ENCODE measurements around the gene ANKDD1B.

ANKDD1B gene

GRCh38 chr5:75706775-75707174, 95.5 kb downstream of the ANKDD1B start:
- TF ChIP-seq CTCF (IDR thresholded peaks at IDR 0.05; ENCODE audit: low read depth, low read length) = no peak
- TF ChIP-seq POLR2A (IDR thresholded peaks at IDR 0.05; ENCODE audit: extremely low read depth, insufficient read length) = no peak
- no peak for TF ChIP-seq MAX (IDR thresholded peaks at IDR 0.05; ENCODE audit: low read depth, low read length)
- no peak for TF ChIP-seq MYC (IDR thresholded peaks at IDR 0.05; ENCODE audit: low read depth, low read length)
- no peak for DNase-seq (ENCODE audit: low read depth)

GRCh38 chr5:75707911-75708509, 96.8 kb downstream of the ANKDD1B start:
- no peak for DNase-seq (ENCODE audit: low read depth)
- no peak overlapping the region for H3K4me3 ChIP-seq (ENCODE audit: low read depth, low read length)
- TF ChIP-seq MAX (IDR thresholded peaks at IDR 0.05; ENCODE audit: low read depth, low read length) (no peak), CTCF (IDR thresholded peaks at IDR 0.05; ENCODE audit: low read depth, low read length) (no peak), MYC (IDR thresholded peaks at IDR 0.05; ENCODE audit: low read depth, low read length) (no peak), POLR2A (IDR thresholded peaks at IDR 0.05; ENCODE audit: extremely low read depth, insufficient read length) (no peak)

More at GRCh38 chr5:75706775-75707174, 95.5 kb downstream of the ANKDD1B start:
- H3K4me3 ChIP-seq (ENCODE audit: low read depth, low read length) = no peak overlapping the region

- no peak overlapping the region for H3K4me3 ChIP-seq (ENCODE audit: low read depth, low read length)
- peak; percentile 8 for DNase-seq (ENCODE audit: low read depth)
- TF ChIP-seq MAX (IDR thresholded peaks at IDR 0.05; ENCODE audit: low read depth, low read length) = no peak
- TF ChIP-seq CTCF (IDR thresholded peaks at IDR 0.05; ENCODE audit: low read depth, low read length) = no peak
- TF ChIP-seq POLR2A (IDR thresholded peaks at IDR 0.05; ENCODE audit: extremely low read depth, insufficient read length) = no peak
- no peak for TF ChIP-seq MYC (IDR thresholded peaks at IDR 0.05; ENCODE audit: low read depth, low read length)
These were observed 99.4 kb downstream of the ANKDD1B start for GRCh38 chr5:75710637-75711036.

- TF ChIP-seq MYC (IDR thresholded peaks at IDR 0.05; ENCODE audit: low read depth, low read length) = no peak
- no peak for TF ChIP-seq CTCF (IDR thresholded peaks at IDR 0.05; ENCODE audit: low read depth, low read length)
- no peak for TF ChIP-seq POLR2A (IDR thresholded peaks at IDR 0.05; ENCODE audit: extremely low read depth, insufficient read length)
- TF ChIP-seq MAX (IDR thresholded peaks at IDR 0.05; ENCODE audit: low read depth, low read length) = no peak
- no peak for DNase-seq (ENCODE audit: low read depth)
- H3K4me3 ChIP-seq (ENCODE audit: low read depth, low read length) = no peak overlapping the region
These were observed 99.9 kb downstream of the ANKDD1B start for GRCh38 chr5:75711151-75711550.

GRCh38 chr5:75712091-75712490, 100.8 kb downstream of the ANKDD1B start:
- no peak for DNase-seq (ENCODE audit: low read depth)
- H3K4me3 ChIP-seq (ENCODE audit: low read depth, low read length) = no peak overlapping the region
- TF ChIP-seq MAX (IDR thresholded peaks at IDR 0.05; ENCODE audit: low read depth, low read length) (no peak), MYC (IDR thresholded peaks at IDR 0.05; ENCODE audit: low read depth, low read length) (no peak), CTCF (IDR thresholded peaks at IDR 0.05; ENCODE audit: low read depth, low read length) (no peak), POLR2A (IDR thresholded peaks at IDR 0.05; ENCODE audit: extremely low read depth, insufficient read length) (no peak)

Data from NB4 (cell line).